OCI-LY7 (cell line): ENCODE results near the gene KLHL21. TPM values are rescaled to one million over a fixed set of nuclear protein-coding genes. Genes with fewer than 3 reads are reported as not detected.

Source experiments
- BruUV-seq: library from RNA; stranded (reverse); fragments of 400-500 nt; replicated peaks from 2 replicates; lab custom pipeline; 2021; lab: Mats Ljungman, UMichigan
- CTCF ChIA-PET: fragments of 300-600 bp; sonication (Branson Sonifier 250); formaldehyde crosslinking; loops from one replicate; lab custom pipeline; 2022; ENCODE audit warnings: antibody characterized with exemption; ENCODE audit not compliant: unreplicated experiment; lab: Charles Lee
- POLR2A ChIA-PET: fragments of 300-600 bp; sonication (Branson Sonifier 250); formaldehyde crosslinking; loops from one replicate; lab custom pipeline; 2022; ENCODE audit warnings: antibody characterized with exemption; lab: Charles Lee
- DNase-seq: peaks from one replicate; pipeline ENCODE4 v3.0.0-alpha.2; 2015; ENCODE audit warnings: low spot score
- H2AFZ ChIP-seq: fragments of 200-600 bp; sonication (generic), shearing (Covaris generic); 2 replicates; pipeline ENCODE4 v1.6.1; 2014; ENCODE audit warnings: mild to moderate bottlenecking, antibody characterized with exemption, low read length, moderate library complexity
- H3K27ac ChIP-seq: fragments of 200-600 bp; sonication (generic); 2 replicates; pipeline ENCODE4 v1.5.1; 2014; ENCODE audit warnings: mixed run types, low read depth, mild to moderate bottlenecking, moderate library complexity, low read length, inconsistent platforms; ENCODE audit not compliant: poor library complexity, severe bottlenecking
- H3K36me3 ChIP-seq: fragments of 200-600 bp; sonication (generic); 2 replicates; pipeline ENCODE4 v1.6.1; 2014; ENCODE audit warnings: mild to moderate bottlenecking, antibody characterized with exemption, low read length, moderate library complexity, mixed read lengths; ENCODE audit not compliant: insufficient read depth
- H3K4me1 ChIP-seq: fragments of 200-600 bp; sonication (generic); 2 replicates; pipeline ENCODE4 v1.5.1; 2014; ENCODE audit warnings: mild to moderate bottlenecking, low read length; ENCODE audit not compliant: insufficient read depth, poor library complexity, severe bottlenecking
- H3K4me2 ChIP-seq: fragments of 200-600 bp; sonication (generic); 2 replicates; pipeline ENCODE4 v1.6.1; 2014; ENCODE audit warnings: mild to moderate bottlenecking, low read length
- H3K4me3 ChIP-seq: fragments of 200-600 bp; sonication (generic); 2 replicates; pipeline ENCODE4 v1.5.1; 2014; ENCODE audit warnings: mild to moderate bottlenecking, low read depth, low read length; ENCODE audit not compliant: poor library complexity, severe bottlenecking
- H3K79me2 ChIP-seq: fragments of 200-600 bp; sonication (generic); 2 replicates; pipeline ENCODE4 v1.6.1; 2016; ENCODE audit warnings: low read depth, mild to moderate bottlenecking, low read length, moderate library complexity, mixed read lengths; ENCODE audit not compliant: insufficient read depth
- H3K9me2 ChIP-seq: fragments of 200-600 bp; sonication (generic); 2 replicates; pipeline ENCODE4 v1.6.1; 2016; ENCODE audit warnings: mild to moderate bottlenecking, low read length, mixed read lengths; ENCODE audit not compliant: insufficient read depth
- H3K9me3 ChIP-seq: fragments of 200-600 bp; sonication (generic); 2 replicates; pipeline ENCODE4 v1.6.1; 2014; ENCODE audit warnings: mild to moderate bottlenecking, mixed run types, low read length, mixed read lengths
- H4K20me1 ChIP-seq: fragments of 200-600 bp; sonication (generic); 2 replicates; pipeline ENCODE4 v1.6.1; 2014; ENCODE audit warnings: mild to moderate bottlenecking, antibody characterized with exemption, low read length, moderate library complexity, mixed read lengths; ENCODE audit not compliant: insufficient read depth
- EZH2phosphoT487 ChIP-seq: fragments of 200-600 bp; sonication (generic); IDR thresholded peaks from 2 replicates; pipeline ENCODE4 v1.6.1; 2018; ENCODE audit warnings: low read depth, borderline replicate concordance, mild to moderate bottlenecking, mixed run types, antibody characterized with exemption, low read length, moderate library complexity, mixed read lengths
- intact Hi-C: fragments of 100-400 bp; cut with micrococcal nuclease; formaldehyde crosslinking; loops from one replicate; pipeline ENCODE4 v1.10.0; 2022; ENCODE audit not compliant: unreplicated experiment
- total RNA-seq, 2 experiments: library from RNA; depleted of rRNA in 1 of 2; stranded (reverse); fragments of >200 nt in 1 of 2; shearing (Covaris generic) in 1 of 2; gene quantifications; 2 replicates each; pipeline ENCODE4 v1.2.3, GENCODE V29; 2014 to 2022
- TF ChIP-seq, protein P1 (sequence below): fragments of 200-600 bp; sonication (generic); conservative IDR thresholded peaks from 2 replicates; pipeline ENCODE4 v1.5.1; 2014; ENCODE audit warnings: mild to moderate bottlenecking, antibody characterized with exemption, low read length, moderate library complexity, mixed read lengths

The KLHL21 gene
- total RNA-seq, 2 experiments from 2014 or later: 7.4 to 7.6 TPM

DNA sequence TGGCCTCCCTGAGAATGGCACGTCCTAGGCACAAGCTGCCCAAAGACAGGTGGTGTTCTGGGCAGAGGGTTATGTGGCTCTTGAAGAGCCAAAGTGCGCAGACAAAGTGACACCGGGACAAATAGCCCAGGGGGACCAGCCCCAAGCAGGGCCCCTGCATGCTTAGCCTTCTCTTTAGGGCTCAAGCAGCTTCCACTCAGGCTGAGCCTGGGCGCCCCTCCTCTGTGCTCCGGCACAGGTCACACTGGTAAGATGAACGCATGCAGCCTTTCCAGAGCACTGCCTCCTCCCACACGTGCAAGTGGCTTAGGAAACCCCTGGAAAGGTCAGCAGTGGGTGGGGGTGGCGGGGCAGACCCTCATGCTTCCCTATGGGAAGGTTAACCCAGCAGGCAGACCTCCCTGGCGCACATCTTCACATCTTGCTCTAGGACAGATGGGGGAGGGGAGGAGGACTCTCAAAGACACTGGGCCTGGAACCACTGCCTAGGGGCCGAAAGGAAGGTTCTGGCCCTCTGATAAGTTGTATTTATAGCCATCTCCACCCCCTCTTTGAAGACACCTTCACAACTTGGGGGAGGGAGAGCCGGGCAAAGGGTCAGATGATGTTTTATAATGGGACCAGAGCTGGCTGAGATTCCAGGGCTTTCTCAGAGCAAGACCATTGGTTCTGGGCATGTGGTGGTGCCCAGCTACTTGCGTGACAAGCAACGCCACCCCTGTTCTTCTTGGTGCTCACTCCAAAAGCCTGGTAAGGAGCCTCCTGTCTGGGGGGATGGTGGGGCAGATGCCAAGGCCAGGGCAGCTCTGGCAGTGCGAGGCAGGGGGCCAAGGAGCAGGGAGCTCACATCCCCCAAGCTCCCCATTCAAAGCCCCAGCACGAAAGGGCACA is 5.5 kb downstream of the KLHL21 start:
- POLR2A ChIA-PET: no interaction called here

DNA sequence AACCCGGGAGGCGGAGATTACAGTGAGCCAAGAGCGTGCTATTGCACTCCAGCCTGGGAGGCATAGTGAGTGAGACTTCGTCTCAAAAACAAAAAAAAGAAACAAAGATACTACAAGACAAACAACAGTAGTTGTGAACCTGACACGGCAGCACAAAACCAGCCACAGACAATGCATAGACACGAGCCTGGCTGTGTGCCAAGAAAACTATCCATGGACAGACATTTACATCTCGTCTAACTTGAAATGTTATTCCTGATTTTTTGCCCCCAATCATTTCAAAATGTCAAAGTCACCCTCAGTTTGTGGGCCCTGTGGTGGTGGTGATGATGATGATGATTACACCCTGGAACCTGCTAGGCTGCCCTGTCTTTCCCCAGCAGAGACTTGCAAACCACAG is 6.3 kb downstream of the KLHL21 start:
- H3K9me2 ChIP-seq: no peaks in the 10 kb centered on the region
- no peak overlapping the region for H2AFZ ChIP-seq
- TF ChIP-seq, protein P1, sequence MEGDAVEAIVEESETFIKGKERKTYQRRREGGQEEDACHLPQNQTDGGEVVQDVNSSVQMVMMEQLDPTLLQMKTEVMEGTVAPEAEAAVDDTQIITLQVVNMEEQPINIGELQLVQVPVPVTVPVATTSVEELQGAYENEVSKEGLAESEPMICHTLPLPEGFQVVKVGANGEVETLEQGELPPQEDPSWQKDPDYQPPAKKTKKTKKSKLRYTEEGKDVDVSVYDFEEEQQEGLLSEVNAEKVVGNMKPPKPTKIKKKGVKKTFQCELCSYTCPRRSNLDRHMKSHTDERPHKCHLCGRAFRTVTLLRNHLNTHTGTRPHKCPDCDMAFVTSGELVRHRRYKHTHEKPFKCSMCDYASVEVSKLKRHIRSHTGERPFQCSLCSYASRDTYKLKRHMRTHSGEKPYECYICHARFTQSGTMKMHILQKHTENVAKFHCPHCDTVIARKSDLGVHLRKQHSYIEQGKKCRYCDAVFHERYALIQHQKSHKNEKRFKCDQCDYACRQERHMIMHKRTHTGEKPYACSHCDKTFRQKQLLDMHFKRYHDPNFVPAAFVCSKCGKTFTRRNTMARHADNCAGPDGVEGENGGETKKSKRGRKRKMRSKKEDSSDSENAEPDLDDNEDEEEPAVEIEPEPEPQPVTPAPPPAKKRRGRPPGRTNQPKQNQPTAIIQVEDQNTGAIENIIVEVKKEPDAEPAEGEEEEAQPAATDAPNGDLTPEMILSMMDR: no peak
- no peak for TF ChIP-seq EZH2phosphoT487
- no peak overlapping the region for H3K4me3 ChIP-seq
- no peak overlapping the region for H3K4me2 ChIP-seq
- H3K4me1 ChIP-seq: peaks cover 22% of the 10 kb centered on the region
- H4K20me1 ChIP-seq: no peaks in the 10 kb centered on the region
- no TSS peak for BruUV-seq
- POLR2A ChIA-PET: no interaction called here
- CTCF ChIA-PET: no interaction called here
- no peaks in the 10 kb centered on the region for H3K9me3 ChIP-seq
- H3K27ac ChIP-seq: no peak overlapping the region
- H3K79me2 ChIP-seq: no peaks in the 10 kb centered on the region
- intact Hi-C loops: no loop called here
- DNase-seq: no peak
- peaks cover 36% of the 10 kb centered on the region; the same call in 1 of the 2 replicates for H3K36me3 ChIP-seq

More for the DNA sequence above, 5.5 kb downstream of the KLHL21 start:
- Histone ChIP-seq H3K9me3 (no peaks in the 10 kb centered on the region), H4K20me1 (no peaks in the 10 kb centered on the region), H3K4me1 (peaks cover 28% of the 10 kb centered on the region), H3K4me2 (no peak overlapping the region), H2AFZ (no peak overlapping the region), H3K79me2 (no peaks in the 10 kb centered on the region), H3K27ac (no peak overlapping the region), H3K4me3 (no peak overlapping the region), H3K9me2 (no peaks in the 10 kb centered on the region), H3K36me3 (peaks cover 36% of the 10 kb centered on the region; the same call in 1 of the 2 replicates)
- no TSS peak for BruUV-seq
- intact Hi-C loops: no loop called here
- CTCF ChIA-PET: no interaction called here
- TF ChIP-seq EZH2phosphoT487: no peak
- TF ChIP-seq, protein P1: no peak
- no peak for DNase-seq
